ENCODE results near the gene DCHS2. TPM values are rescaled to one million over a fixed set of nuclear protein-coding genes. Genes with fewer than 3 reads are reported as not detected.

DCHS2 gene
- total and polyA plus RNA-seq, 5 experiments from 2014 or later = not detected

DNA sequence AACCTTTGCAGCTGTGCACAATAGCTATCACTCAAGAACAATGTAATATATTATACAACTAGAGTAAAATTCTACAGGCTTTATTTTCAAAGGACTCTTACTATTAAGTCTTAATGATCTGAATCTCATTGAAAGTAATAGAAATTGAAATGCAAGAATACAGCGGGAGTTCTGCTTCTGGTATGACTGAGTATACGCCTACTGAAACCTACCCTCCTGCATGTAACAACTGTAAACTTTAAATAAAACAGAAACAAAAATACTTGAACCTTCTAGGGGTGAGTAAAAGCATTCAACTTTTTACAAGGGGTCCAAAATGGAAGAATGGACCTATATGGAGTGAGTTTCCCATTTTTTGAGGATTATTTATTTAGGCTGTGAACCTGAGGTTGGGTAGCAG, 13.5 kb downstream of the DCHS2 start:
- Mint-ChIP-seq H3K27me3 (peaks cover 3 to 22% (median 14%) of the 10 kb centered on the region in 5 donors), H3K4me3 (no peak overlapping the region), H3K4me1 (no peaks in the 10 kb centered on the region), H3K36me3 (no peaks in the 10 kb centered on the region), H3K27ac (no peak overlapping the region), H3K9me3 (no peaks in the 10 kb centered on the region)
- ATAC-seq = no peak
- POLR2A ChIA-PET = no interaction called here
- no peak for DNase-seq

DNA sequence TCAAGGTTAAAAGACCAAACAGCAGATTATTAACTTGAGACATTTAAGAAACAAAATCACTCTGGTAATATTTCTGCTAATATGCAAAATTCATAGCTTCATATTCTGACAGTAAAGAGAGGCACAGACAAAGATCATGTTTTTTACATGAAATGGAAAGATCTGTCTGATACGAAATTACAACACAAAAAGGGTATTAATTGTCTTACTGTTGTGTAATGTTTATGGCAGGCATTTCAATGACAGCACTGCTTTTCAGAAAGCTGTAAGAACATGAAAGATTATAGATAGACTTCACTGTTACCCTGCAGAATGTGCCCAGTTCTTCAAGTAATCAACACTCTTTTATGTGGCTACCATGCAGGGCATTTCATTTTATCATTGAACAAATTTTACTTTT, 15.4 kb downstream of the DCHS2 start:
- Mint-ChIP-seq H3K4me3 (no peak overlapping the region), H3K27me3 (peaks cover 3 to 24% (median 16%) of the 10 kb centered on the region in 5 donors), H3K27ac (no peak overlapping the region), H3K4me1 (no peaks in the 10 kb centered on the region), H3K9me3 (no peaks in the 10 kb centered on the region), H3K36me3 (no peaks in the 10 kb centered on the region)
- ATAC-seq = no peak
- POLR2A ChIA-PET = no interaction called here
- no peak for DNase-seq

DNA sequence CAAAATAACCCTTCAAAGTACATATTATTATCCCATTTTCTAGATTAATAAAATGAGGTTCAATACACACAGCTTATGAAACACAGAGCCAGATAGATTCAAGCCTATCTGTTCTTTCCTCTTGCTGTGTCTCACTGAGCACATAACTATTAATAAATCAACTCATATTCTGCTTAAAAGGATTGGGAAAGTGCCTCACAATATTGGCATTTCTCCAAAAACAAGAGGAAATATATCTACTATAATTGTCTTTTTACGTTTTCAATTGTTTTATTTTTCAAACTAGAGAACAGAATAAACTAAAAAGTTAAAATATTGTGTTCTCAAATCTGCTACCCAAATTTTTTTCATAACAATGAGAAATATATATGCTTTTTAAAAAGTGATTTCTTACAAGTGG, 15.8 kb downstream of the DCHS2 start:
- no peaks in the 10 kb centered on the region for H3K36me3 Mint-ChIP-seq
- ATAC-seq (no peak), DNase-seq (no peak)
- H3K27me3 Mint-ChIP-seq = peaks cover 3 to 24% (median 16%) of the 10 kb centered on the region in 5 donors
- H3K27ac Mint-ChIP-seq = no peak overlapping the region
- POLR2A ChIA-PET = no interaction called here
- H3K9me3 Mint-ChIP-seq = no peaks in the 10 kb centered on the region
- no peaks in the 10 kb centered on the region for H3K4me1 Mint-ChIP-seq
- no peak overlapping the region for H3K4me3 Mint-ChIP-seq

DNA sequence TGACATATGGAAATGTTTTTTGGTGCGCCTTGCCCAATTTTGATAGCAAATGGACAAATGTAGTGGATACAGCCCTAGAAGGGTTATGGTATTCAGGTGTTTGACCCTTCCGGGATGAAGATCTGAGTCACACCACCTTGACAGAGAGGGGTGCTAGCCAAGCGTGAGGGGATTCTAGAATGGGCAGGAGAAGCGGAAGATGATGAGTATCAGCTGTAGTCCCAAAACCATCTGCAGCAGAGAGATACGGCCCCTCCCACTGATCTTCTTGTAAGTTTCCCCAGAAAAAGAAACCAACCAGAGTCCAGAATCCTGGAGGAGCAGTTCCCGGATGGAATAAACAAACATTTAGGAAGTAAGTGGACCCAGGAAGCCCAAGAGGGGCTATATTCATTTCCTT, 18.1 kb downstream of the DCHS2 start:
- H3K9me3 Mint-ChIP-seq = peaks cover 0 to 3% (median 0%) of the 10 kb centered on the region in 9 donors
- H3K27me3 Mint-ChIP-seq = peaks cover 9 to 33% (median 23%) of the 10 kb centered on the region in 5 donors

DNA sequence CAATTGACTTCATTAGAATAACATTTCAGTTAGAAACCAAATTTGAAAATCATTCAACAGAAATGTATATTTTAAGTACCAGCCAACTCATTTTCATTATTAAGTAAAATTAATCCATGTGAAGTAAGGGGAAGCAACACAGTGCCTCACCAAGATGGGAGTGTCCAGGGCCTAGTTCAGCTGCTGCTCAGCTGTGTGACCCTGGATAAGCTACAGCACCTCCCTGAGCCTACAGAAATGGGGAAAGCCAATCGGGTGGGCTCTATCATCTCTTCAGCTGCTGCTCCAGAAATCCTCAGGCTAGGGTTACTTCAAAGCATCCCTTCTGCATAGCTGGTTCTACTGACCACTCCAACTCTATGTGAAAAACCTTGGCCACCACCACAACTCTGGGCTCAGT, 18.7 kb downstream of the DCHS2 start:
- ATAC-seq (no peak), DNase-seq (no peak)
- H3K9me3 Mint-ChIP-seq = peaks cover 0 to 3% (median 0%) of the 10 kb centered on the region in 9 donors
- peaks cover 10 to 31% (median 24%) of the 10 kb centered on the region in 5 donors for H3K27me3 Mint-ChIP-seq
- peak overlapping the region in 1 of 10 donors; percentile 31 for H3K27ac Mint-ChIP-seq
- no peaks in the 10 kb centered on the region for H3K4me1 Mint-ChIP-seq
- POLR2A ChIA-PET = no interaction called here
- H3K36me3 Mint-ChIP-seq = no peaks in the 10 kb centered on the region
- H3K4me3 Mint-ChIP-seq = no peak overlapping the region

More for the DNA sequence above, 18.1 kb downstream of the DCHS2 start:
- Mint-ChIP-seq H3K4me3 (no peak overlapping the region), H3K36me3 (no peaks in the 10 kb centered on the region), H3K4me1 (no peaks in the 10 kb centered on the region), H3K27ac (no peak overlapping the region)
- DNase-seq = no peak
- POLR2A ChIA-PET = no interaction called here
- no peak for ATAC-seq

DNA sequence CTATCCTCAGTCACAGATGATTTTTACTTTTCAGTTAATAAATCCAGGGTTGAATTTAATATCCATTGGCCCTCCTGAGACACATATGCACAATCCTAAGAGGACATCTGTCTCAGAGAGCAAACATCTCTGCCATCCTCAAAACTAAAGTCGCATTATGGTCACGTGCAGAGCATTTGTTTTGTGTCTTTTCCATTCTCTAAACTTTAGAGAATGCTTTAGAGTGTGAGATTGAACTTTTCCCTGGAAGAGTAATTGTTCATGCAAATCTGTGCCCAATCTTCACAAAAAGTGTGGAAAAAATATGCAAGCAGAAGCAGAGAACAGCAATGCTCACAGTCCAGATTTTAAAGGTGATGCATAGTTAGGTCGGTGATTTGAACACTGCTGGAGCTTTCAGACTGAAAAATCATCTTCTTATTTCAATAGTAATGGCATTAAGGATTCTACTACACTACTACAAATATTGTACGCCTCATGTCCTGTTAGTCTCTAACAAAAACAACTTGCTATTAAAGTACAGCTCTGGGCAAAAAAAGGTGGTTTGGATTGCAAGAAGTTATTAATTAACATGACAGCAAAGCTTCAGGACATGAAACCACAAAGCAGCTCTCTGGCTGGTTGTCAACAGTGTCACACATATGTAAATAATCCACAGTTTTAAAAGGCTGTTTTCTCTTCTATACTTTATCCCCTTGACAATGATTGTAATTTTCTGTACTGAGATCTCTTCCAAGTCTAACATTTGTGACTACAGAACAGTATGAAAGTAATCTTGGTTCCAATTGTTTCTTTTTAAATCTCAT, 19.9 kb downstream of the DCHS2 start:
- POLR2A ChIA-PET = no interaction called here
- H3K9me3 Mint-ChIP-seq = peaks cover 0 to 3% (median 0%) of the 10 kb centered on the region in 9 donors
- no peak for DNase-seq
- H3K27ac Mint-ChIP-seq = no peak overlapping the region
- no peak overlapping the region for H3K4me3 Mint-ChIP-seq
- H3K27me3 Mint-ChIP-seq = peaks cover 12 to 29% (median 25%) of the 10 kb centered on the region in 5 donors
- H3K4me1 Mint-ChIP-seq = no peaks in the 10 kb centered on the region
- no peak for ATAC-seq
- H3K36me3 Mint-ChIP-seq = no peaks in the 10 kb centered on the region

DNA sequence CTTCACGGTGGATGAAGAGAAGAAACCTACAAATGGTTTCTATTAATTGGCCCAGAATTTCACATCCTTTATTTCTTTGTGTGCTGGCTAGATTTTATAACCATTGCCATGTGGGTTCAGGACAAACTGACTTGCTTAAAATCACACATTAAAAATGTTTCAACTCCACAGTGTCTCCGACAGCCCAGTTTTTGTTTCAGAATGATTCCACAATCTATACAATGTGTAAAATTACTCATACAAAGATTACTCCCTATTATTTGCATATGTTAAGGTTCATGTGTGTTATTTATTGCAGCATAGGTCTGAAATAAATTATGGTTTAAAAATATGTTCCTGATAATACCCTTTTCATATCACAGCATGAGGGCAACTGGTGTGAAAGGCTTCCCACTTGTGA, 20.6 kb downstream of the DCHS2 start:
- Mint-ChIP-seq H3K36me3 (no peaks in the 10 kb centered on the region), H3K4me1 (no peaks in the 10 kb centered on the region), H3K9me3 (peaks cover 0 to 3% (median 0%) of the 10 kb centered on the region in 9 donors), H3K4me3 (no peak overlapping the region), H3K27ac (no peak overlapping the region), H3K27me3 (peaks cover 12 to 29% (median 24%) of the 10 kb centered on the region in 5 donors)
- no peak for DNase-seq
- no peak for ATAC-seq
- POLR2A ChIA-PET = no interaction called here

DNA sequence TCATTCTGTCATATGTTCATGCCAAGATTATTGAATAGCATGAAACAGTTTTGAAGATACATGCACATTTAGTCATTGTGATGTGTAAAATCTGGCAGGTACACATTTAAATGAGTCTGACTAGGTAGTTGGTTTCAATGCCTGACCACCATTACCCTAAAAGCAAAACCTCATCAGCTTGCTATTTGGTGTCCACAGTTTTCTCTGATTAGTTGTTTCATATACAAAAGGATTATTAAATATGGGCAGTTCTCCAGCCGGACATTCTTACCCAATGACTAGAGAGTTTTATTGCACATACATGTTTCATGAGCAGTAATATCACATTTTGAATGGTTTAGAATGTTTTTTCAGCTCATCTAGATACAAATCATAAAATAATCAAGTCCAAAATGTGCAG, 23.7 kb downstream of the DCHS2 start:
- POLR2A ChIA-PET = no interaction called here
- Mint-ChIP-seq H3K27me3 (peaks cover 9 to 20% (median 12%) of the 10 kb centered on the region in 5 donors), H3K4me3 (no peak overlapping the region), H3K27ac (no peak overlapping the region), H3K36me3 (no peaks in the 10 kb centered on the region), H3K9me3 (peaks cover 0 to 3% (median 0%) of the 10 kb centered on the region in 9 donors), H3K4me1 (no peaks in the 10 kb centered on the region)
- DNase-seq (no peak), ATAC-seq (no peak)

DNA sequence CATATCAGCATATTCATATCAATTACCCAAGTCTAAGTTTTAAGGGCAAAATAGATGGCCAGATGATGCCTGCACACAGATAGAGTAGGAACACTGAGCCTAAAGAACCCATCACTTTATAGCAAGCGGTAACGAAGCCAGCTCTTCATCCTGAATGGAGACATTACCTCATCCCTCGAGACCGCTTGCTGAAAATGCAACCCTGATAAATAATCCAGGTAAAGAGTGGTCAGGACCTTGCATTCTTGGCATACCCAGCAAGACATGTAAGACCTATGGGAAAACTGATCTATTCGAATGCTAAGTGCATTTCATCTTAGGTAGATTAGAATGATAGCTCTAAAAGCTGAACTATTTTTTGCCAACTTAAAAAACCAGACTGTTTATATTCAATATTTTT, 25.3 kb downstream of the DCHS2 start:
- DNase-seq (no peak), ATAC-seq (no peak)
- Mint-ChIP-seq H3K9me3 (peaks cover 0 to 3% (median 0%) of the 10 kb centered on the region in 9 donors), H3K4me3 (no peak overlapping the region), H3K36me3 (no peaks in the 10 kb centered on the region), H3K27ac (no peak overlapping the region), H3K27me3 (peaks cover 9 to 23% (median 13%) of the 10 kb centered on the region in 5 donors), H3K4me1 (no peaks in the 10 kb centered on the region)
- POLR2A ChIA-PET = no interaction called here

DNA sequence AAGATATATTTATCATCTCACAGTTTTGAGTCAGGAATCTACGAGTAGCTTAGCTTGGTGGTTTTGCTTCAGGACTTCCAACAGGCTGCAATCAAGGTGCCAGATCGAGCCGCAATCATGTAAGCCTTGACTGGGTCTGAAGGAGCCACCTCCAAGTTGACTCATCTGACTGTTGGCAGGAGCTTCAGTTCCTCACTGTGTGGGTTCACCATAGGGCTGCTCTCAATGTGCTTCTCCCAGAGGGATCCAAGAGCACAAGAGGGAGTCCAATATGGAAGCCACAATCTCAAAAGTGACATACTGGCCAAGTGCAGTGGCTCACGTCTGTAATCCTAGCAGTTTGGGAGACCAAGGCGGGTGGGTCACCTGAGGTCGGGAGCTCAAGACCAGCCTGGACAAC, 26.5 kb downstream of the DCHS2 start:
- no peaks in the 10 kb centered on the region for H3K4me1 Mint-ChIP-seq
- H3K27ac Mint-ChIP-seq = no peak overlapping the region
- H3K36me3 Mint-ChIP-seq = no peaks in the 10 kb centered on the region
- H3K27me3 Mint-ChIP-seq = peaks cover 9 to 21% (median 15%) of the 10 kb centered on the region in 5 donors
- H3K4me3 Mint-ChIP-seq = no peak overlapping the region
- ATAC-seq (no peak), DNase-seq (no peak)
- H3K9me3 Mint-ChIP-seq = peaks cover 0 to 3% (median 0%) of the 10 kb centered on the region in 9 donors
- POLR2A ChIA-PET = no interaction called here

DNA sequence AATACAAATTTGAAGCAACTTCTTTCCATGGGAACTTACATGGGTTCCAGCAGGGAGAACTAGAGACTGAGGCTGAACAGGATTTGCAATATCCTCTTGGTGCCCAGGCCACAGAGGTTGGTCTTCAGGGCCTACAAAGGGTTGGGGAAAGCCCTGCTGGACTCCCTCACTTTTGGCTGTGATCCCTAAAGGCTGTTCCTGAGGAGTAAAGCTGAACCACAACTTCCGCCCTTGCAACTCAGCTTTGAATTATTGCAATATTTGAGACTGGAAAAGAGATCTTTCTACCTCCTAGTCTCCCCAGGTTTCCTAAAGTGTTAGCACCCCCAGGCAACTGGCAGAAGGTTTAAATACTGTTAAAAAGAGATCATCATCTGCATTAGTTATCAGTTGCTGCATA, 26.9 kb downstream of the DCHS2 start:
- Mint-ChIP-seq H3K36me3 (no peaks in the 10 kb centered on the region), H3K4me3 (no peak overlapping the region), H3K27me3 (peaks cover 7 to 19% (median 13%) of the 10 kb centered on the region in 5 donors), H3K9me3 (peaks cover 0 to under 1% (median 0%) of the 10 kb centered on the region in 9 donors), H3K27ac (no peak overlapping the region), H3K4me1 (no peaks in the 10 kb centered on the region)
- DNase-seq = no peak
- POLR2A ChIA-PET = no interaction called here
- ATAC-seq = no peak

DNA sequence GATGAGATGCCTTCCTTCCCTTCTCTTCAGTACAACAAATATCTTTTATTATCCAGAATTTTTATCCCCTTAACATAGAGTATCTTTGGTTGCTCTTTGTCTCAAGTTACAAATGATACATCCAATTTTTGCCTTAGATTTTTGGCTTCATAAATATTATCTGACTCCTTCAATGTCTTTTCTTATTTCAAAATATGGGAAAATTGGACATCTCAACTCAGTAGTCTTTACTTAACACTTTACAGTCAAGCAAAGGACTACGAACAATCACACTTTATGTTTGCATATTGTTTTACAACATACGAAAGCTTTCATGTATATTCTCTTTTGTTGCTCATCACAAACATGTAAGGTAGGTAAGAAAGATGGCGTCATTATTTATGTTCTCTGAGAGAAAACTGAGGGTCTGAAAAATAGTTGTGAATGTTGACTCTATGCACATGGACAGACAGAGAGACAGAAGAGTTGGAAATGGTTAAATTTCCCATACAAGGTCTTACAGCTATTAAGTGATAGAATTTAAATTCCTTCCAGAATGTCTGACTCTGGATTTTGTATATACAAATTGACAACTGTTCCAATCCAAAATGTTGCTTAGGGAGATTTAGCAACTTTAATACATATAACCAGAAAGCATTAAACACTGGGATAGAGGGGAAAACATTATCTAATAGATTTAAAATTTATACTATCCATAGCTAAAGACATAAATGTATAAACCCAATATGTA, 29.4 kb downstream of the DCHS2 start:
- Mint-ChIP-seq H3K36me3 (no peaks in the 10 kb centered on the region), H3K9me3 (peaks cover 0 to 2% (median 0%) of the 10 kb centered on the region in 9 donors), H3K27me3 (peaks cover 2 to 19% (median 10%) of the 10 kb centered on the region in 5 donors), H3K4me1 (no peaks in the 10 kb centered on the region), H3K27ac (no peak overlapping the region), H3K4me3 (no peak overlapping the region)
- DNase-seq = no peak
- ATAC-seq = no peak
- POLR2A ChIA-PET = no interaction called here

DNA sequence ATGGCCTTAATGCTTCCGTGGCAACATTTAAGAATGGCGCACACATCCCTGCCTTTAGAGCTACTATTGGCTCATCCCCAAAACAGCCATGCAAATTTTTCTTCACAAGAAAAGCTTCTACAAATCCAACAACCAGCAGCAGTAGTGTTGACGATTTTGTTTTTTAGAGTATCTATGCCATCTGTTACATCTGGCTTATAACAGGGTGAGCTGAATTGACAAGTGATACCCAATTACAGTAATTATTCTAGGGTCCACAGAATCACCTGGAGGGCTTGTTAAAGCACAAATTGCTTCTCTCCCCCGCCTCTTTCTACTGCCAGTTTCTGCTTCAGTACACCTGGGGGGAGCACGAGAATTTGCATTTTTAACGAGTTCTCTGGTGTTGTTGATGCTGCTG, 34.1 kb downstream of the DCHS2 start:
- Mint-ChIP-seq H3K9me3 (peaks cover 0 to 5% (median 2%) of the 10 kb centered on the region in 9 donors), H3K4me1 (no peaks in the 10 kb centered on the region), H3K27me3 (peaks cover 4 to 27% (median 14%) of the 10 kb centered on the region in 5 donors), H3K4me3 (no peak overlapping the region), H3K36me3 (no peaks in the 10 kb centered on the region), H3K27ac (no peak overlapping the region)
- POLR2A ChIA-PET = no interaction called here
- no peak for ATAC-seq
- DNase-seq = no peak
